Measurements from ENCODE around the gene ERO1A.

ERO1A gene

DNA sequence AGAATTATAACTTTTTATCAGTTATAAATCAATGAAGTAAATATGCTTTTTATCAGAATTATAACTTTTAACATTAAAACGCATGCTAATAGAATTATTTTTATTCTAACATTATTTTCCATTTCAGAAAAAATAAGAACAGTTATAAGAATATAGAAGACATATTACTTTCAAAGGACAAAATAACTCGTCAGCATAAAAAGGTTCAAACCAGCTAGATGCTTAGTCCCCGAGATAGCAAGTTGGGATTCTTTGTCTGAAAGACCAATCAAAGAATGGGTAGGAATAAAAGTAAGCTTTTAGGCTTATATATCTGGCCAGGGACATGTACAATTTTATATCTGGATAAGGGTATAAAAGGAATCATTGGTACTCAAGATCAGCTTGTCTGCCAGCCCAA, 76.8 kb downstream of the ERO1A start:
- TF ChIP-seq, protein P1, sequence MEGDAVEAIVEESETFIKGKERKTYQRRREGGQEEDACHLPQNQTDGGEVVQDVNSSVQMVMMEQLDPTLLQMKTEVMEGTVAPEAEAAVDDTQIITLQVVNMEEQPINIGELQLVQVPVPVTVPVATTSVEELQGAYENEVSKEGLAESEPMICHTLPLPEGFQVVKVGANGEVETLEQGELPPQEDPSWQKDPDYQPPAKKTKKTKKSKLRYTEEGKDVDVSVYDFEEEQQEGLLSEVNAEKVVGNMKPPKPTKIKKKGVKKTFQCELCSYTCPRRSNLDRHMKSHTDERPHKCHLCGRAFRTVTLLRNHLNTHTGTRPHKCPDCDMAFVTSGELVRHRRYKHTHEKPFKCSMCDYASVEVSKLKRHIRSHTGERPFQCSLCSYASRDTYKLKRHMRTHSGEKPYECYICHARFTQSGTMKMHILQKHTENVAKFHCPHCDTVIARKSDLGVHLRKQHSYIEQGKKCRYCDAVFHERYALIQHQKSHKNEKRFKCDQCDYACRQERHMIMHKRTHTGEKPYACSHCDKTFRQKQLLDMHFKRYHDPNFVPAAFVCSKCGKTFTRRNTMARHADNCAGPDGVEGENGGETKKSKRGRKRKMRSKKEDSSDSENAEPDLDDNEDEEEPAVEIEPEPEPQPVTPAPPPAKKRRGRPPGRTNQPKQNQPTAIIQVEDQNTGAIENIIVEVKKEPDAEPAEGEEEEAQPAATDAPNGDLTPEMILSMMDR (IDR thresholded peaks at IDR 0.05), result no peak

DNA sequence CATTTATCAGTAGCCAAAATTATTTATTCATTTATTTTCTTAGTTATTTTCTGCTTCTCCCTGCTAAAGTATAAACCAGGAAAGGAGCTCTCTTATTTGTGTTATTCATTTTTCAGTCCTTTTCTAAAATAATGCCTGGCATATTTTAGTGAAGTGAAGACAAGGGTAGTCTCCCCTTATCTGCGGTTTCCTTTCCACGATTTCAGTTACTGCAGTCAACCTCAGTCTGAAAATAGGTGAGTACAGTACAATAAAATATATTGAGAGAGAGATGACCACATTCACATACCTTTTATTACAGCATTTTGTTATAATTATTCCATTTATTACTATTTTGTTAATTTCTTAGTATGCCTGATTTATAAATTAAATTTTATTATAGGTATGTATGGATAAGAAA, 85.2 kb downstream of the ERO1A start:
- TF ChIP-seq, protein P1 (IDR thresholded peaks at IDR 0.05), result no peak

DNA sequence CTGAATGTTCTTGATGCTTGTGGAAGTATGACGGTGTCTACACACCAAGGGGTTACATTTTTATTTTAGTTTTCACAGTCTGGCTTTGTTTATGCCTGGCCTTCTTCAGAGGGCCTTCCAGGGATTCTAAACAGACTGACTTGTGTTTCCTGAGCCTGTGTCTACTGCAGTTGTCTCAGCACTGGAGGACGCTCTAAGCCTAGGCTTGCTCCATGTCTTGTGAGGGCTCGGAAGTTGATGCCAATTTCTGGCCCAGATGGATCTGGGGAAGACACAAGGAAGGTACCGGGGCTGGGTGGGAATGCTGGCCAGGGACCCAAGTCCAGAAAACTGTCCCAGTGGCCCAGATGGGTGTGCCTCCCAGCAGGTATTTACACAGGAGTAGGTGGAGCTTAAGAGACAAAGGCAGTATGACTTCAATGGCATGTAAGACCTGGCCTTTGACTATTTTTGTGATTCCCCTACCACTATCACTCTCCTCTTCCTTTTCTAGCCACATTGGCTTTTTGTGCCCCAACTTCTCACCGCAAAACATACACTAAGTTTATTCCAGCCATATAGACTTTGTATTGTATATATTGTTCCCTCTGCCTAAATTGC, 85.8 kb downstream of the ERO1A start:
- TF ChIP-seq, protein P1 (IDR thresholded peaks at IDR 0.05), result no peak

DNA sequence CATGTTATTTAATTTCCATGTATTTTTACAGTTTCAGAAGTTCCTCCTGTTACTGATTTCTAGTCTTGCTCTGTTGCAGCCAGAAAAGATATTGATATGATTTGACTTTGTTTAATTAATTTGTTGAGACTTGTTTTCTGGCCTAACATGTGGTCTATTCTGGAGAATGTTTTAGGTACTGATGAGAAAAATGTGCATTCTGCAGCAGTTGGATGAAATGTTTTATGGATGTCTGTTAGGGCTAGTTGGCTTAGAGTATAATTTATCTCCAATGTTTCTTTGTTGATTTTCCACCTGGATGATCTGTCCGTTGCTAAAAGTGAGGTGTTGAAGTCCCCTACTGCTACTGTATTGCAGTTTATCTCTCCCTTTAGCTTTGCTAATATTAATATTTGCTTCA, 88.3 kb downstream of the ERO1A start:
- TF ChIP-seq, protein P1 (IDR thresholded peaks at IDR 0.05), result no peak

DNA sequence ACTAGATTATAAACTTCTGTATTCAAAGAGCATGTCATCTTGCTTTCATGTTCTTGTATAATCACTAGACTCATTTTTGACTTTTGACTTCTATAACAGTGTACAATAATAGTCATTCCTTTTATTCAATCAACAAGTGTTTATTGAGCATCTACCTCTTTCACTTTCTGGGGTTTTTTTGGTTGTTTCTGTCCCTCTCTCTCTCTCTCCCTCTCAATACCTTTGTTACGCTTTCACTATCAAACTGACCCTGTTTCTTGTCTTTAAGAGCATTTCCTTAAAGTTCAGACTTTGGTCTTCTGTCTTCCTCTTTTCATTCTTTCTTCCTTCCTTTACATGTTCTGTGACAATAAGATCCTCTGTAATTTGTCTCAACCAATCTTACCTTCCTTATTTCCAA, 93.2 kb downstream of the ERO1A start:
- TF ChIP-seq, protein P1 (IDR thresholded peaks at IDR 0.05), result no peak

DNA sequence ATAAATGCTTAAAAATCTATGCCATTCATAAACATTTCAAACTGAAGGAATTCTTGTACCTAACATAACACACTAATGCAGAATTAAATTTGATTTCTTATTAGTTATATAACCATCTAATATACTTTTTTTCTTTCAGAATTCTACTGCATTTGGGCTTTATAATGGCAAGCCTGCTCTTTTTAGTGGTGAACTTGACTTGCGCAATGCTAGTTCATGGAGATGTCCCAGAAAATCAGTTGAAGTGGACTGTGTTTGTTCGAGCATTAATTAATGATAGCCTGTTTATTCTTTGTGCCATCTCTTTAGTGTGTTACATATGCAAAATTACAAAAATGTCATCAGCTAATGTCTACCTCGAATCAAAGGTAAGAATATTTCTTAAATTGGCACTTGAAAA, 95.4 kb downstream of the ERO1A start:
- TF ChIP-seq, protein P1 (IDR thresholded peaks at IDR 0.05), result no peak

DNA sequence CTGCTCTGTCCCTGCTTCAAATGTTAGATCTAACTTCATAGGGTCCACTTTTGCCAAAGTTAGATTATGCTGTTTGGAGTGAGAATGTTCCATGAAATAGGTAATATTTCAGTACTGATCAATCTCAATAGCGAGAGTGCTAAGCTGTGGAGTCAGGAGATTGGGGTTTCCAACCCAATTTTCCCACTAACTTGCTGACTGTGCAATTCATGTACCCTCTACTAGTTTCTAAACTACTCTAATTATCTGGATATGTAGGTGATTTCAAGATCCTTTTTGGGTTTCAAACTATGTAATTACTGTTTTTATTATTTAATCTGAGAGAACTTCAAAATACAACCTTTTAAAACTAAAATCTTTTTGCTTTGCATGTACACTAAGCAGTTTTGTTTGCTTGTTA, 96.8 kb downstream of the ERO1A start:
- TF ChIP-seq, protein P1 (IDR thresholded peaks at IDR 0.05), result no peak

DNA sequence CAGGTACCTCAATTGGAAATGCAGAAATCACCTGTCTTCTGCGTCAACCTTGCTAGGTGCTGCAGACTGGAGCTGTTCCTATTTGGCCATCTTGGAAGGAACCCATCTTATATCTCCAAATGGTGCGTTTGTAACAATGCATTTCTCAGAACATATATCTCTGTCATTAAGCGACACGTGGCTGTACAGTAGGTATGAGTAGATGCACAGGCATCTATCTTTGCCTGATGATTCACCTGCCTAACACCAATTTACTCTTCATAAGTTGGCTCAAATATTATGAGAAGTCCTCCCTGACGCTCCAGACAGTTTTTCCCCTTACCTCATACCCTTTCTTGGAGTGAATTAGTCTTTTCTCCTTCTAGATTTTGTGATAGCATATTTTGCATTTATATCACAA, 98.5 kb downstream of the ERO1A start:
- TF ChIP-seq, protein P1 (IDR thresholded peaks at IDR 0.05), result no peak

Data from LNCAP (cell line).